Panc1 (cell line): ENCODE results near the gene ZNRF3. TPM values are rescaled to one million over a fixed set of nuclear protein-coding genes. Genes with fewer than 3 reads are reported as not detected.

Experiments used
- ATAC-seq: fragments of 200-7000 bp; cut with Tn5 transposase; 2 replicates; pipeline ENCODE4 v1.9.1; 2020; ENCODE audit warnings: mild to moderate bottlenecking, moderate library complexity
- BruUV-seq: library from RNA; stranded (reverse); fragments of 400-500 nt; replicated peaks from 2 replicates; lab custom pipeline; 2021; lab: Mats Ljungman, UMichigan
- CTCF ChIA-PET: fragments of 300-600 bp; sonication (Branson Sonifier 250); formaldehyde crosslinking; loops from one replicate; lab custom pipeline; 2022; ENCODE audit warnings: antibody characterized with exemption; lab: Charles Lee
- POLR2A ChIA-PET: fragments of 300-600 bp; sonication (Branson Sonifier 250); formaldehyde crosslinking; loops from one replicate; lab custom pipeline; 2022; ENCODE audit warnings: antibody characterized with exemption; lab: Charles Lee
- DNase-seq: peaks from one replicate; pipeline ENCODE4 v3.0.0-alpha.2; 2010; ENCODE audit warnings: low read depth, low spot score
- H3K27ac ChIP-seq: 2 replicates; pipeline ENCODE4 v1.5.1; 2011; ENCODE audit warnings: mild to moderate bottlenecking, low read length, inconsistent platforms
- H3K27me3 ChIP-seq: fragments of 200-500 bp; sonication (Bioruptor generic); 2 replicates; pipeline ENCODE4 v1.6.0; 2014; ENCODE audit warnings: low read length, inconsistent platforms; ENCODE audit not compliant: control insufficient read depth, insufficient read depth
- H3K36me3 ChIP-seq: fragments of 200-500 bp; sonication (Bioruptor generic); 2 replicates; pipeline ENCODE4 v1.5.1; 2014; ENCODE audit warnings: inconsistent platforms, mild to moderate bottlenecking, low read length, moderate library complexity; ENCODE audit not compliant: control insufficient read depth, insufficient read depth
- H3K4me1 ChIP-seq: 2 replicates; pipeline ENCODE4 v1.5.1; 2011; ENCODE audit warnings: inconsistent platforms, mild to moderate bottlenecking, low read length, moderate library complexity; ENCODE audit not compliant: control insufficient read depth, insufficient read depth
- H3K4me3 ChIP-seq, 2 experiments: 2 replicates each; pipeline ENCODE4 v1.5.1; 2011 to 2012; ENCODE audit warnings: low read depth in 2 of 2, low read length in 2 of 2, mild to moderate bottlenecking in 2 of 2, inconsistent platforms in 1 of 2, moderate library complexity in 1 of 2
- H3K9me3 ChIP-seq: fragments of 200-500 bp; sonication (Bioruptor generic); 2 replicates; pipeline ENCODE4 v1.5.1; 2014; ENCODE audit warnings: low read depth, mild to moderate bottlenecking, inconsistent platforms, low read length, moderate library complexity; ENCODE audit not compliant: control insufficient read depth, insufficient read depth
- CTCF ChIP-seq: fragments of 450-650 bp; IDR thresholded peaks from 2 replicates; pipeline ENCODE4 v1.5.1; 2017; ENCODE audit warnings: mild to moderate bottlenecking
- POLR2AphosphoS5 ChIP-seq: IDR thresholded peaks from 2 replicates; pipeline ENCODE4 v1.6.1; 2012; ENCODE audit warnings: mild to moderate bottlenecking, low read depth, low read length, moderate library complexity
- REST ChIP-seq, 2 experiments: IDR thresholded peaks; 2 replicates each; pipeline ENCODE4 v1.6.1; 2011 to 2012; ENCODE audit warnings: low read depth in 2 of 2, control low read depth in 1 of 2, low read length in 1 of 2, mild to moderate bottlenecking in 1 of 2, moderate library complexity in 1 of 2; ENCODE audit not compliant: insufficient read depth in 1 of 2
- SIN3A ChIP-seq: IDR thresholded peaks from 2 replicates; pipeline ENCODE4 v1.6.1; 2012; ENCODE audit warnings: low read depth, mild to moderate bottlenecking, low read length, moderate library complexity, borderline replicate concordance; ENCODE audit not compliant: insufficient read depth
- TCF7L2 ChIP-seq: IDR thresholded peaks from 2 replicates; pipeline ENCODE4 v1.6.1; 2011; ENCODE audit warnings: mild to moderate bottlenecking, low read depth, low read length, inconsistent platforms
- in situ Hi-C: cut with HindIII; loops from 2 replicates; pipeline ENCODE4 v1.10.0; 2016; ENCODE audit warnings: low sequenced_read_pairs, low pct_unique_long_range_greater_than_20kb
- intact Hi-C: fragments of 100-400 bp; cut with micrococcal nuclease; formaldehyde crosslinking; loops from one replicate; pipeline ENCODE4 v1.10.0; 2022; ENCODE audit not compliant: unreplicated experiment
- total RNA-seq: library from RNA; stranded (reverse); gene quantifications from one replicate; pipeline ENCODE4 v1.2.1, GENCODE V29; 2021; ENCODE audit not compliant: unreplicated experiment

The ZNRF3 gene
- total RNA-seq, 1 experiment from 2014 or later: 7.3 TPM

GRCh38 chr22:29060931-29061330 is 177.6 kb downstream of the ZNRF3 start:
- no peak for ATAC-seq
- intact Hi-C loops: no loop called here
- no peak overlapping the region for H3K4me3 ChIP-seq
- no peaks in the 10 kb centered on the region for H3K9me3 ChIP-seq
- H3K27ac ChIP-seq: no peak overlapping the region
- ChIA-PET CTCF (no interaction called here), POLR2A (no interaction called here)
- H3K36me3 ChIP-seq: no peaks in the 10 kb centered on the region
- TF ChIP-seq REST (IDR thresholded peaks at IDR 0.05; ENCODE audit: insufficient read depth in 1 of 2, low read depth in 2 of 2, low read length in 1 of 2) (no peak), POLR2AphosphoS5 (no peak), SIN3A (no peak), TCF7L2 (no peak), CTCF (no peak)
- BruUV-seq: no TSS peak
- in situ Hi-C loops: no loop called here
- H3K27me3 ChIP-seq: no peaks in the 10 kb centered on the region
- no peaks in the 10 kb centered on the region for H3K4me1 ChIP-seq
- no peak for DNase-seq

- BruUV-seq: no TSS peak
- CTCF ChIA-PET: no interaction called here
- intact Hi-C loops (no loop called here), in situ Hi-C loops (no loop called here)
- Histone ChIP-seq H3K36me3 (no peaks in the 10 kb centered on the region), H3K27me3 (no peaks in the 10 kb centered on the region), H3K4me3 (no peak within 1 kb of the TSS), H3K9me3 (no peaks in the 10 kb centered on the region), H3K4me1 (no peaks in the 10 kb centered on the region), H3K27ac (no peak within 1 kb of the TSS)
- POLR2A ChIA-PET: no interaction called here
- no peak for DNase-seq
- no peak for TF ChIP-seq CTCF
- ATAC-seq: no peak
These were observed 178.4 kb downstream of the ZNRF3 start, which contains the start of gene C22orf31 for GRCh38 chr22:29061773-29062172. Gene C22orf31 (minus strand): TSS chr22:29061831. CDS start chr22:29061792, 39 bp downstream.
